Hepatic stellate cell (primary cell): ENCODE data around the gene MED23.
"Not testable (repeated sequence)": the region's sequence is repeated elsewhere in the genome, so short reads cannot be mapped to it uniquely, and the experiment has no call there.

Experiments
- DNase-seq: peaks from one replicate; pipeline ENCODE4 v3.0.0; 2011; ENCODE audit warnings: low spot score

Gene MED23

DNA sequence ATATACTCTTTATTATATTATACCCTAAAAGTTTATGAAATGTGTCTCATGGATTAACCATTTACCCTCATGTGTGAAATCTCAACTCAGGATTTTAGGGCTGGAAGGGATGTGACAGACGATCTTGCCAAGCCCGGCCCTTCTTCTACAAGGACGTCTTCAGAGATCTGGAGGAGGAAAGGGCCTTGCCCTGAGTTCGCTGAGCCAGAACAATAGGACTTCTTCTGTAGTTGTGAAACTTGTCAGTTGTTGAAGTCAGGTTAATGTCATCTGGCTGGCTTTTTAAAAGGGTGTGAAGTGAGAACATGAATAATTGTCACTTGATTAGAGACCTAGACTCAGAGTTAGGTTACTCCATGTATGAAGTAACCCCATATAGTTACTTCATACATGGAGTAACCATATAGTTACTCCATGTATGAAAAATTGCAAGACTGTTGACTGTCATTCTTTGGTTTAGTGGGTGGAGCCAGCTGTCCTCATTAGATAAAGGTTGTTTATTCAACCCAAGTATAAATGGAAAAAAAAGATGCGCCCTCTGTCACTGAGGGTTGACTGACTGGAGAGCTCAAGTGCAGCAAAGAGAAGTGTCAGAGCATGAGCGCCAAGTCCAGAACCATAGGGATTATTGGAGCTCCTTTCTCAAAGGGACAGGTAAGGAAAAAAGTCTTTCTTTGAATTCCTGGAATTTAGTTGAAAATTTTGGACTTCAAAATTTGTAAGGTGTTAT lies 55.2 kb downstream of the MED23 start, which contains the start of gene ARG1:
Gene ARG1, plus strand, starts transcription at position 541 of the 730 bp plus-strand sequence. Its CDS starts 57 bp downstream, at position 598.
- no peak for DNase-seq

DNA sequence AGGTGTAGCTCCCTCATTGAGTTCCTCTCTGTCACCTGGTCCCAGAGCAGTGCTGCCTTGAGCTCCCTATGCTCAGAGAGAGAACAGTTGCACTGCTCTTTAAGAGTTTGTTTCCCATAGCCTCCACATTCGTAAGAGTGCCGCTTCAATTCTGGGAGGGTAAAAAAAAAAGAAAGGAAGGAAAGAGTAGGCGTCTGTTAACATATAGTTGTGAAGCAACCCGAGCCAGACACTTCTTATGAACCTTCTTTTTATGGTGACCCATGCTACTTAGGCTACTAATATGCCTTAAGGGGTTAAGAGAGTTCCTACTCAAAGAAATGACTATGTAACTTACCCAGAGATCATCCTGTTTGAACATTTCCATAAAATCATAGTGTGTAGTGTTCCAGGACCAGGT lies 59.3 kb downstream of the MED23 start:
- no peak for DNase-seq

DNA sequence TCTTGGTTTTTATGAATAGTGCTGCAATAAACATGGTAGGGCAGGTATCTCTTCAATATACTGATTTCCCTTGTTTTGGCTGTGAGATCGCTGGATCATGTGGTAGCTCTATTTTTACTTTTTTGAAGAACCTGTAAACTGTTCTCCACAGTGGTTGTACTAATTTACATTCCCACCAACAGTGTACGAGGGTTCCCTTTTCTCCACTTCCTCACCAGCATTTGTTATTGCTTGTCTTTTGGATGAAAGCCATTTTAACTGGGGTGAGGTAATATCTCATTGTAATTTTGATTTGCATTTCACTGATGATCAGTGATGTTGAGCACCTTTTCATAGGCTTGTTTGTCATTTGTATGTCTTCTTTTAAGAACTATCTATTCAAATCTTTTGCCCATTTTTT lies 63.0 kb downstream of the MED23 start:
- no peak for DNase-seq

DNA sequence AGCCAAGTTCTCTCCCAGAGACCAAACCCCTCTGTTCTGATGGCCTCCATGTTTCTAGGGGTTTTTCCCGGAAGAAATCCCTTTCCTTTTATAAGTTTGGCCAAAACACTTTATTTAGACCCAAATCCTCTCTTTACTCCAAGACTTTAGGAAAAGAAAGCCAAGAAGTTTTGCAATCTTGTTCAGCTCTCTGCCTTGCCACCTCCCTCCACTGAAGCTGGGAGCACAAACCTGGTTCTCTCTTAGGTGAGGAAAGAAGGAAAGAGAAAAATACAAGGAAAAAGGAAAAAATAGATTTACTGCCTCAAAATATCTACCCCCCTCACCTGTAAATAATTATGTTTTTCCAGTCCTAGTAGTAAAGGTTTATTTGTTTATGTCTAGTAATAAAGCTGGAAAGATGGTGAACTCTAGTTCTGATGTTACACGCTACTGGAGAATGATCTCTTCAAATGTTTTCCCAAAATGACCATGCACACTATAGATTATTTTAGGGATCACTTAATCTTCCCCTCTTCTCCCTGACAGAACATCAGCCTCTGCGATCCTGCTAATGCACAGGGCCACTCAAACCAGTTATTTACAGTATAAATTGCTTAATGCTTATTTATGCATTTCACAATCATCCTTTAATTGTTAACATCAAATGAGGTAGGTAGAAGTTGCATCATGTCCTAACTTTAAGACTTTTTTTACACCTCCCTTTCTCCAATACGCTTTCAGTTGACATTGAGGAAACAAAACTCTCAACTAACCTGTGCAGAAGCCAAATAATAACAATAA lies 65.9 kb downstream of the MED23 start:
- no peak for DNase-seq

DNA sequence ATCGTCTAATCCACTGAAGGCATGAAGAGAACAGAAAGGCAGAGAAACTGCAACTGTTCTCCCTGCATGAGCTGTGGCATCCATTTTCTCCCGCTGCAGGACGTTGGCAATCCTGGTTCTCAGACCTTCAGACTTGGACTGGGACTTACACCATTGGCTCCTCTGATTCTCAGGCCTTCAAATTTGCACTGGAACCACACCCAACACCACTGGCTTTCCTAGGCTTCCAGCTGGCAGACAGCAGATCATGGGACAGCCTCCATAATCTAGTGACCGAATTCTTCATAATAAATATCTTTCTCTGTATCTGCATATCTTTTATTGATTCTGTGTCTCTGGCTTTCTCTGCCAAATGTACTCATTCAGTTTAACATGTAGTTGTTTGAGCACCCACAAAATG lies 69.1 kb downstream of the MED23 start:
- no peak for DNase-seq

DNA sequence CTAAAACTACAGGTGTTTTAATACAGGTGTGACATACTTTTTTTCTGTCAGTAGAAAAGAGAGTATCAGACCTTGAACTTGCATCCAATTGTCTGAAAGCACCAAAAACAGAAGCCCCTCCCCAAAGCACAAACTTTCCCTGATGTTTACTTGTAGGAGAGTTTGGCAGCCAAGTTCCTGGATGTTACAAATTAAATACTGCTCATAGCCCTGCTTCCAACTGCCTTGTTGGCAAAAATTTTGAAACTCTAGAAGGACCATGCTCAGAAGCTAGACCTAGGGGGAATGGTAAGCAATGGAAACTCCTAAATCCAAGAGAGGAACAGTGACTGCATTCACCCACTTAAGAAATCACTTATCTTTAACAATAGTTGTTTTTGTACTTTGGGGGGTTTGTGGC lies 72.0 kb downstream of the MED23 start:
- no peak for DNase-seq

DNA sequence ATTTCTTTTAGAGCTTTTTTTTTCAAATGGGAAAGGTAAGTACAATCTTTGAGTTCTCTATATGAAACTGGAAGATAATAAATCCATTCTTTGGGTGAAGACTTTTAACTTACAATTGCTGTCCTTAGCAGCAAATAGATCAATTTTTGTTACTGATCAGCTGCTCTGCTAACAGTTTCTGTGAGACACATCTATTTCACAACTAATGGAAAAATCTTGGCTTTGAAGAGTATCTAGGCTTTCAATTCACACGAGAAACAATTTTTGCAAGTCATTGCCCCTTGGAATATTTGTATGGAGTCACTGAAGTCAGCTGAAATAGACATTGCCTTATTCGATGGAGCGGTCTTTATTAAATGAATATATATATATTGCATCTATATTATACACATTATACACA lies 75.5 kb downstream of the MED23 start:
- no peak for DNase-seq

DNA sequence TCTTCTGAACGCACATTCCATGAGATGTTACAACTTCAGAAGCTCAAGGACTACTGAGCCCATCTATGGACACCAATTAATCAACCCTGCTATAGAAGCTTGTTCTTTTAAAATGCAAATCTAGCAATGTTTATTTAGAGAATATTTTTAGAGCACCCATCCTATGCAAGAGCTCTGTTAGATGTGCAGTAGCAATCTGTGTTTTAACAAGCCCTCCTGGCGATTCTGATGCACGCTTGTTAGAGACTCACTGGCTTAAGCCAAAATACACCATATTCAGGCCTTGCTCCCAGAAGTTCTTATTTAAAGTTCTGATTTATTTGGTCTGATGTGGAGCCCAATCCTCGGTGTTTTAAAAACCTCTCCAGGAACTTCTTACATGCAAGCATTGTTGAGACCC lies 76.1 kb downstream of the MED23 start:
- DNase-seq = no peak

DNA sequence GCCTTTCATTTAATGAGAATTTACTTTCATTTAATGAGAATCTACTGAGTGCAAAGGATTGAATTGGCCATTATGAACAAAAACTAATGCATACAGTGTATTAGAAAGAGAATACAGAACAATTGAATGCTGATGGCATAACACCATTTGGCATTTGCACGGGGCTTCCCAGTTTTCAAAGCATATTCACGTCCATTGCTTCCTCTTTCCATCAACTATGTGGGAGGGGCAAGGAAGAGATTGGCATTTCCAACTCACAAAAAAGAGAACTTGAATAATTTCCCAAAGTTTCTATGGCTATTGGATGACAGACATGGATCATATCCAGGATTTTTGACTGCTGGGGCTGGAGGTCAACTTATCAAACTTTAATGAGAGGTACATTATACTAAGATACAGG lies 78.2 kb downstream of the MED23 start:
- DNase-seq = no peak

DNA sequence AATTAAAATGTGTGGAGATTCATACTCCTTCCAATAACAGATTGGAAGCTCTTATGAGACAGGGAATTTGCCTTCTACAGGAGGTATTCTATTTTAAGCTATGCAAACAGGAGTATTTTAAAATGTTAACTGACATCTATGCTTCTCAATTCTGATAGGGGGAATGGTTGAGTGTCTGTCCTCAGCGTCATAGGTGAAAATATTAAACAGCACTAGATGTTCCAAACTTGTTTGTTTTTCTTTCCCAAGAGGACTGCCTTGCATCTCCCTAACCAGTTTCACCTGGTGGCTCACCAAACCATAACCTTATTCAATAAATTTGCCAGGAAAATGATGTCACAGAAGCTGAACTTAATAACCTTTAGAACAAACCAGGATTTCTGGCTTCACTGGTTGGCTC lies 79.6 kb downstream of the MED23 start:
- DNase-seq = no peak

DNA sequence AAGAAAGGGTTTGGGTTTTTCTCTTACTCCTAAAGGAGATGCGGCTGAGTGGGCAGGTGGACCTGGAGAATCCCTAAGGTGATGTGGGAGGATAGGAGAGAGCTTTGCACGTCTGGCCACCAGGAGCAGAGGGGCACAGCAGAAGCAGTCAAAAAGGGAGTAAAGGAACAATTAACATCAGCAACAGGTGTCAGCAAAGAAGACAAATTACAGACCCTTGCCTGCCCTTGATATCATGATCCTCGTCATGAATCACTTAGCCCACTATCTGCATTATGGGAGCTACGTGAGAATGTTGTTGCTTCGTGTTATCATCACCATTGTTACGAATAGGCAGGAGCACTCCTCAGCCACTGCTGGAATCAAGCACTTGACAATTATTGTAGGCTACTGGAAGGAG lies 80.6 kb downstream of the MED23 start:
- no peak for DNase-seq

DNA sequence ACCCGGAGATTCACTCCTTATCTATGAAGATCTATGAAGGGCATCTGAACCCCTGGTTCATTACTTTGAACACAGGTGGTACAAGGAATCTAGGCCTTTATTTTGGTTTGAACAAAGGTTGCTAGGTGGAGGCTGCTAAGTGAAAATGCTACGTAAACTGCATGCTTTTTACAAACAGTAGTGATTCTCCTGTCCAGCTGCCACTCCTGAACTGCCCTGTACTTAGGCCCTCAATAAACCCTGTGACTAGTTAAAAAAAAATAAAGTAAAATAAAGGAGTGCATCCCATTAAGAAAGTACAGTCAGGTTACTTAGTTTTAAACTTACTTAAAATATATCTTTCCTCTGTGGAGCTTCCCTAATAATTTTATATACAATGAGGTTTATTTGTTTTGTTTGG lies 82.7 kb downstream of the MED23 start:
- DNase-seq = no peak

DNA sequence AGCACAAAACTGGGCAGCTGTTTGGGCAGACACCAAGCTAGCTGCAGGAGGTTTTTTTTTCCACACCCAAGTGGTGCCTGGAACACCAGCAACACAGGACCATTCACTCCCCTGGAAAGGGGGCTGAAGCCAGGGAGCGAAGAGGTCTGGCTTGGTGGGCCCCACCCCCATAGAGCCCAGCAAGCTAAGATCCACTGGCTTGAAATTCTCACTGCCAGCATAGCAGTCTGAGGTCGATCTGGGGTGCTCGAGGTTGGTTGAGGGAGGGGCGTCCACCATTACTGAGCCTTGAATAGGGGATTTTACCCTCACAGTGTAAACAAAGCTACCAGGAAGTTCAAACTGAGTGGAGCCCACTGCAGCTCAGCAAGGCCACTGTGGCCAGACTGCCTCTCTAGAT lies 89.4 kb downstream of the MED23 start:
- DNase-seq = not testable (repeated sequence)

DNA sequence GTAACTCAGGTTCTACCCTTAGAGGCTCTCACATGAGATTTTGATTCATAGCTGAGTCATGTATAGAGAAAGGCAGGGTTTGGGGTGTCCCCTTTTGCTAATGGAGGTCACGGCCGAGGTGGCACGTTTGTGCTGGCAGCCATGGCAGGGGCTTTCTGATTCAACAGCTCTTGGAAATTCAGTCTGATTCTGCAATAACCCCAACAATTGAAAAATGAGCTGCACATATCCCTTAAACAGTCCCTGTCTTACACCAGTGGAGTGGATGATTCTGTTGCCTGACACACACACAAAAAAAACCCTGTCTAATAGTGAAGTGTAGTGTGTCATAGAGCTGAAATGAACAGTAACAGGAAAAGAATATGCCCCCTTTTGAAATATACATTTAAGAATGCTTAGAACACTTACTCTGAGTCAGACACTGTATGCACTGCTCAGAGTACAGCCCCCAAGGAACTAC lies 95.4 kb downstream of the MED23 start:
- DNase-seq = no peak

DNA sequence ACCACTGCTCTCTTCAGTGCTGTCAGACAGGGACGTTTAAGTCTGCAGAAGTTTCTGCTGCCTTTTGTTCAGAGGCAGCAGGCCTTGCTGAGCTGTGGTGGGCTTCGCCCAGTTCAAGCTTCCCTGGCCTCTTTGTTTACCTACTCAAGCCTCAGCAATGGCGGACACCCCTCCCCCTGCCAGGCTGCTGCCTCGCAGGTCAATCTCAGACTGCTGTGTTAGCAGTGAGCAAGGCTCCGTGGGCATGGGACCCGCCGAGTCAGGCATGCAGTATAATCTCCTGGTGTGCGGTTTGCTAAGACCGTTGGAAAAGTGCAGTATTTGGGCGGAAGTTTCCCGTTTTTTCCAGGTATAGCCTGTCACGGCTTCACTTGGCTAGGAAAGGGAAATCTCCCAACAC lies 96.4 kb downstream of the MED23 start:
- not testable (repeated sequence) for DNase-seq

DNA sequence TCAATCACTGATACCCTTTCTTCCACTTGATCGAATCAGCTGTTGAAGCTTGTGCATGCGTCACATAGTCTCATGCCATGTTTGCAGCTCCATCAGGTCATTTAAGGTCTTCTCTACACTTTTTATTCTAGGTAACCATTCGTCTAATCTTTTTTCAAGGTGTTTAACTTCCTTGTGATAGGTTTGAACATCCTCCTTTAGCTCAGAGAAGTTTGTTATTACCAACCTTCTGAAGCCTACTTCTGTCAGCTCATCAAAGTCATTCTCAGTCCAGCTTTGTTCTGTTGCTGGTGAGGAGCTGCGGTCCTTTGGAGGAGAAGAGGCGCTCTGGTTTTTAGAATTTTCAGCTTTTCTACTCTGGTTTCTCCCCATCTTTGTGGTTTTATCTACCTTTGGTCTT lies 97.1 kb downstream of the MED23 start:
- DNase-seq = not testable (repeated sequence)

DNA sequence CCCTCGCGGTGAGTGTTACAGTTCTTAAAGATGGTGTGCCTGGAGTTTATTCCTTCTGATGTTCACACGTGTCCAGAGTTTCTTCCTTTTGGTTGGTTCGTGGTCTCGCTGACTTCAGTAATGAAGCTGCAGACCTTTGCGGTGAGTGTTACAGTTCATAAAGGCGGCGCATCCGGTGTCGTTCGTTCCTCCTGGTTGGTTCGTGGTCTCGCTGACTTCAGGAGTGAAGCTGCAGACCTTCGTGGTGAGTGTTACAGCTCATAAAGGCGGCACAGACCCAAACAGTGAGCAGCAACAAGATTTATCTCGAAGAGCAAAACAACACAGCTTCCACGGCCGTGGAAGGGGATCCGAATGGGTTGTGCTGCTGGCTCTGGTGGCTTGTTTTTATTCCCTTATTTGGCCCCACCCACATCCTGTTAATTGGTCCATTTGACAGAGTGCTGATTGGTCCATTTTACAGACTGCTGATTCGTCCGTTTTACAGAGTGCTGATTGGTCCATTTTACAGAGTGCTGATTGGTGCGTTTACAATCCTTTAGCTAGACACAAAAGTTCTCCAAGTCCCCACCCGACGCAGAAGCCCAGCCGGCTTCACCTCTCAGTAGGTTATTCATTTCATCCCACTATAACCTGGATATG lies 103.2 kb downstream of the MED23 start:
- no peak for DNase-seq

DNA sequence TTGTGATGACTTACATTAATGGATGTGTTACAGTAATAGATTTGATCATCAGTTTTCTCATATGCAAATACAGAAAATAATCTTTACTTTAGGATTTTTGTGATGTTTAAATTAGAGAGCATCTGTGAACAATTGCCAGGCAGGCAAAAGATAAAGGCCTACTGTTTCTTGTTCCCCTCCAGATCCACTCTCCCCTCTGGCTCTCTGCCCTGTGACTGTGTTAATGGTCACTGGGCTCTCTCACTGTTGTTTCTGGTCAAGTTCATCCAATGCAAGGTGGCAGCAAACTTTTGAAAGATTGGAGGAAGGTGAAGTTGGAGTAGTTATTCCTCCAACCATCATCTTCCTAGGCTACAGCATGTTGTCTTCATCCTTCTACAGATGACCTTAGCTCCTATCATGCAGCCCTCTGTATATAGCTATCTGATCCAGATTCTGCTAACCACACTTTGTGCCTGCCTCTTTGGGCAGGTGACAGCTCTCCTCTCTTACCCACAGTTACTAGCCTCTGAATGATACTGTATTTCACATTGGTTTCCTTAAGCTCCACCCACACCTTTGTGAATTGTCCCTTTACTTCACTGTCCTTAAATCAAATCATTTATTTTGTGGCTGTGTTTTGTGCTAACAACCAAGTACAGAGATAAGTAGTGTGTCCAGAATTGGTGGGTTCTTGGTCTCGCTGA lies 103.9 kb downstream of the MED23 start:
- no peak for DNase-seq
